Calu3 (cell line): ENCODE results near the gene SLC8A2. TPM values are rescaled to one million over a fixed set of nuclear protein-coding genes. Genes with fewer than 3 reads are reported as not detected.

Source experiments
- BruUV-seq: library from RNA; stranded (reverse); fragments of 400-500 nt; replicated peaks from 2 replicates; lab custom pipeline; 2021; lab: Mats Ljungman, UMichigan
- CTCF ChIA-PET: fragments of 300-600 bp; sonication (Branson Sonifier 250); formaldehyde crosslinking; loops from one replicate; lab custom pipeline; 2022; ENCODE audit warnings: antibody characterized with exemption; lab: Charles Lee
- DNase-seq: peaks from one replicate; pipeline ENCODE4 v3.0.0; 2022
- H3K27ac Mint-ChIP-seq: one replicate; pipeline ENCODE4 v1.8.0; 2022; ENCODE audit warnings: mixed read lengths; ENCODE audit not compliant: unreplicated experiment
- H3K27me3 Mint-ChIP-seq: one replicate; pipeline ENCODE4 v1.8.0; 2022; ENCODE audit warnings: mixed read lengths; ENCODE audit not compliant: unreplicated experiment
- H3K36me3 Mint-ChIP-seq: one replicate; pipeline ENCODE4 v1.8.0; 2022; ENCODE audit warnings: mild to moderate bottlenecking, moderate library complexity, mixed read lengths; ENCODE audit not compliant: insufficient read depth, unreplicated experiment
- H3K4me1 Mint-ChIP-seq: one replicate; pipeline ENCODE4 v1.8.0; 2022; ENCODE audit warnings: mild to moderate bottlenecking, low read depth, mixed read lengths; ENCODE audit not compliant: unreplicated experiment
- H3K4me3 Mint-ChIP-seq: one replicate; pipeline ENCODE4 v1.8.0; 2022; ENCODE audit warnings: mild to moderate bottlenecking, low read depth, moderate library complexity, mixed read lengths; ENCODE audit not compliant: unreplicated experiment
- H3K9me3 Mint-ChIP-seq: one replicate; pipeline ENCODE4 v1.8.0; 2022; ENCODE audit warnings: low read depth, mixed read lengths; ENCODE audit not compliant: unreplicated experiment
- intact Hi-C: fragments of 100-400 bp; cut with micrococcal nuclease; formaldehyde crosslinking; loops from one replicate; pipeline ENCODE4 v1.10.0; 2022; ENCODE audit not compliant: unreplicated experiment
- total RNA-seq: library from RNA; stranded (reverse); gene quantifications from 2 replicates; pipeline ENCODE4 v1.2.3, GENCODE V29; 2022
- TF ChIP-seq, protein P1 (sequence below): fragments of 200-600 bp; IDR thresholded peaks from one replicate; pipeline ENCODE4 v1.8.0; 2022; ENCODE audit warnings: antibody characterized with exemption; ENCODE audit not compliant: unreplicated experiment

The SLC8A2 gene
- total RNA-seq, 1 experiment from 2014 or later = 0.33 TPM

DNA sequence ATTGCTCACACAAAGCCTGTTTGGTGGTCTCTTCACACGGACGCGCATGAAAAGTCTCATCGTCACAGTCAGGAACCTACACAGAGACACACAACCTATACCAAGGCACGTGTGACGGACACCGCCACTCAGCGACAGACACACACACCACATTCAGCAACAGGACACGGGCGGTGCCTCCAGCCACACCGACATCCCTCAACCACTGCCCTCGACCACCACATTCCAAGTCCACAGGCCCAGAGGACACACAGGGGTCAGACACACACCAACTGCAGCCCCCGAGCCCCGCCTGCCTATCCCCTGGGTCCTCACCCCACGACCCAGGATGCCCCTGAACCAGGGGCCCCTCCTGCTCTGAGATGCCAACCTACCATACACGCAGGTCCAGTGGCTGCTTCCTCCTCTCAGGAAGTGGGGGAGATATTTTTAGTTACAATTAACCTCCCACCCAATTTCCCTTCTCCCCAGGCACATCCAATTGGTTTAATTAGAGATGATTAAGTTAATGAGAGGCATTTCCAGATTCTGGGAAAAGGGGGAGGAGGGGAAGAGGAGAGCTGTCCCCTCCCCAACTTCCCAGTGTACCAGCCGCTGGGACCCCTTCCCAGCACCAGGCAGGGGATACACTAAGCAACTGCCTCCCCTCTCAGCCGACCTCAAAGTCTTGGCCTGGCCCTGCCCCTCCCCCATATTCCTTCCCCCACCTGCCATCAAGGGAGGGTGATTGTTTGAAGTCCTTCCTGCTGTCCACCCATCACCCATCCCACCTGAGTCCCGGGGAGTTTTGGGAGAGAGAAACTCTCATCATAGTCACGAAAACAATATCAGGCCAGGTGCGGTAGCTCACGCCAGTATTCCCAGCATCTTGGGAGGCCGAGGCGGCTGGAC, 72.7 kb downstream of the SLC8A2 start:
- Mint-ChIP-seq H3K9me3 (no peaks in the 10 kb centered on the region), H3K4me3 (no peak overlapping the region), H3K27ac (no peak overlapping the region)

DNA sequence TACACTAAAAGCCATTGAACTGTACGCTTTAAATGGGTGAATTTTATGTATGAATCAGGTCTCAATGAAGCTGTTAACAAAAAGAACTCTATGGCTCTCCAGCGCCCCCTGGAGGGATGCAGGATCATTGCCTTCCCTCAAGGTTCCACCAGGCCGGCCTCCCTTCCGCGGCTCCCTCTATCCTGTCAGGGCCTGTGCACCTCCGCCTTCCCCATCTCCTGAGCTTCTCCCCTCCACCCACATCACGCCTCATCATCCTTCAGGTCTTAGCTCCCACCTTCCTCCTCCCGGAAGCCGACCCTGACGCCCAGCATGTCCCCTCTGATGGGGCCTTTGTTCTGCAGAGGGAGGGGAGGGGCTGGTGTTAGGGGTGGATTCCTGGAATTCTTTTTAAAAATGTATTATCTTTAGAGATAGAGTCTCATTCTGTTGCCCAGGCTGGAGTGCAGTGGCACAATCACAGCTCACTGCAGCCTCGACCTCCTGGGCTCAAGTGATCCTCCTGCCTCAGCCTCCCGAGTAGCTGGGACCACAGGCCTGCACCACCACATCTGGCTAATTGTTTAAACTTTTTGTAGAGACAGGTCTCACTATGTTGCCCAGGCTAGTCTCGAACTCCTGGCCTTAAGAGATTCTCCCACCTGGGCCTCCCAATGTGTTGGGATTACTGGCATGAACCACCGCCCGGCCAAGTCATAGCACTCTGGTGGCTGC, 80.0 kb downstream of the SLC8A2 start:
- Mint-ChIP-seq H3K4me3 (no peak overlapping the region), H3K27me3 (peaks cover 63% of the 10 kb centered on the region), H3K9me3 (no peaks in the 10 kb centered on the region), H3K4me1 (no peaks in the 10 kb centered on the region), H3K27ac (no peak overlapping the region), H3K36me3 (peaks cover 4% of the 10 kb centered on the region)
- CTCF ChIA-PET = interaction anchor here (0.5 to 1.6 kb wide), 8 partner anchors 36 to 379 kb away, joined by 3 to 10 read pairs (median 4); partner anchors contain the start of genes C5AR1 and DHX34
- intact Hi-C loops = loop anchor here (5.0 kb wide), 1 partner anchor 94 kb away; no protein-coding TSS in a partner anchor
- TF ChIP-seq, protein P1, sequence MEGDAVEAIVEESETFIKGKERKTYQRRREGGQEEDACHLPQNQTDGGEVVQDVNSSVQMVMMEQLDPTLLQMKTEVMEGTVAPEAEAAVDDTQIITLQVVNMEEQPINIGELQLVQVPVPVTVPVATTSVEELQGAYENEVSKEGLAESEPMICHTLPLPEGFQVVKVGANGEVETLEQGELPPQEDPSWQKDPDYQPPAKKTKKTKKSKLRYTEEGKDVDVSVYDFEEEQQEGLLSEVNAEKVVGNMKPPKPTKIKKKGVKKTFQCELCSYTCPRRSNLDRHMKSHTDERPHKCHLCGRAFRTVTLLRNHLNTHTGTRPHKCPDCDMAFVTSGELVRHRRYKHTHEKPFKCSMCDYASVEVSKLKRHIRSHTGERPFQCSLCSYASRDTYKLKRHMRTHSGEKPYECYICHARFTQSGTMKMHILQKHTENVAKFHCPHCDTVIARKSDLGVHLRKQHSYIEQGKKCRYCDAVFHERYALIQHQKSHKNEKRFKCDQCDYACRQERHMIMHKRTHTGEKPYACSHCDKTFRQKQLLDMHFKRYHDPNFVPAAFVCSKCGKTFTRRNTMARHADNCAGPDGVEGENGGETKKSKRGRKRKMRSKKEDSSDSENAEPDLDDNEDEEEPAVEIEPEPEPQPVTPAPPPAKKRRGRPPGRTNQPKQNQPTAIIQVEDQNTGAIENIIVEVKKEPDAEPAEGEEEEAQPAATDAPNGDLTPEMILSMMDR = peak; percentile 95
- no TSS peak for BruUV-seq
- DNase-seq = peak; percentile 91

More for the DNA sequence above, 72.7 kb downstream of the SLC8A2 start:
- Mint-ChIP-seq H3K27me3 (peaks cover 82% of the 10 kb centered on the region), H3K4me1 (no peaks in the 10 kb centered on the region), H3K36me3 (no peaks in the 10 kb centered on the region)
- BruUV-seq = no TSS peak
- CTCF ChIA-PET = interaction anchor here (1.0 kb wide), 1 partner anchor 28 kb away, joined by 3 read pairs; no protein-coding TSS in a partner anchor
- TF ChIP-seq, protein P1 = no peak
- no peak for DNase-seq
- intact Hi-C loops = no loop called here

DNA sequence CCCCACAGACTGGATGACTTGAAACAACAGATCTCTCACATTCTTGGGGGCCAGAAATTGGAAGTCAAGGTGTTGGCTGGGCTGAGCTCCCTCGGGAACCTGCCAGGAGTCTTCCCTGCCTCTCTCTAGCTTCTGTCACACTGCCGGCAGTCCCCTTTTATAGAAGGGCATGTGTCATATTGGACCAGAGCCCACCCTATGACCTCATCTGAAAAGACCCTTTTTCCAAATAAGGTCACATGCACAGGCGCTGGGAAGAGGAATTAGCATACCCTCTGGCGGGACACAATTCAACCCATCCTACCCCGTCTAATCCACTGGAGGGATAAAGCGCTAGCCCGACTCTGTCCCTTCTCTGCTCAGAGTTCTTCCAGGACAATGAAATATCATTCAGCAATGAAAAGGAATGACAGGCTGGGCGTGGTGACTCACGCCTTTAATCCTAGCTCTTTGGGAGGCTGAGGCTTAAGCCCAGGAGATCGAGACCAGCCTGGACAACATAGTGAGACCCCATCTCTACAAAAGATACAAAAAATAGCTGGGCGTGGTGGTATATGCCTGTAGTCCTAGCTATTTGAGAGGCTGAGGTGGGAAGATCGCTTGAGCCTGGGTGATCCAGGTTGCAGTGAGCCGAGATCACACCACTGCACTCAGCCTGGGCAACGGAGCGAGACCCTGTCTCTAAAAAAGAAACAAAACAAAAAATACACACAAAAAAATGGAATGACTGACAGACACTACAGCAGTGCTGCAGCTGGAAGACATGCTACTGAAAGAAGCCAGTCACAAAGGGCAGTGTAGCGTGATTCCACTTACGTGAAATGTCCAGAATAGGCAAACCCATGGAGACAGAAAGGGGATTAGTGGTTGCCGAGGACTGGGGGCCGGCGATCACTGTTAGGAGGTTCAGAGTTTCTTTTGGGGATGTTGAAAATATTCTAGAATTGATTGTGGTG, 80.9 kb downstream of the SLC8A2 start:
- peaks cover 60% of the 10 kb centered on the region for H3K27me3 Mint-ChIP-seq
- H3K4me3 Mint-ChIP-seq = no peak overlapping the region
- no TSS peak for BruUV-seq
- no peaks in the 10 kb centered on the region for H3K9me3 Mint-ChIP-seq
- no peak overlapping the region for H3K27ac Mint-ChIP-seq
- peaks cover 5% of the 10 kb centered on the region for H3K36me3 Mint-ChIP-seq
- CTCF ChIA-PET = interaction anchor here (0.5 to 1.6 kb wide), 9 partner anchors 37 to 378 kb away, joined by 3 to 10 read pairs (median 4); partner anchors contain the start of genes C5AR1 and DHX34
- intact Hi-C loops = loop anchor here (5.0 kb wide), 1 partner anchor 94 kb away; no protein-coding TSS in a partner anchor
- H3K4me1 Mint-ChIP-seq = no peaks in the 10 kb centered on the region
- TF ChIP-seq, protein P1 = no peak
- no peak for DNase-seq
